ENCODE data around the gene PEX10.

GRCh38 chr1:2386636-2387611 lies 25.4 kb downstream of the PEX10 start:
- TF ChIP-seq GATA3 (IDR thresholded peaks at IDR 0.05; ENCODE audit: low read depth, low read length) (no peak), GATA2 (IDR thresholded peaks at IDR 0.05; ENCODE audit: low read depth, low read length) (no peak)

Data from SH-SY5Y (cell line).